IPS-15b (cell line): Measurements from ENCODE around the gene TRUB2.

Source experiments
- H3K27me3 ChIP-seq: one replicate; pipeline ENCODE4 v1.6.1; 2013; ENCODE audit warnings: low read length; ENCODE audit not compliant: control insufficient read depth, insufficient read depth
- H3K36me3 ChIP-seq: one replicate; pipeline ENCODE4 v1.6.1; 2013; ENCODE audit warnings: low read length; ENCODE audit not compliant: control insufficient read depth, insufficient read depth
- H3K4me1 ChIP-seq: one replicate; pipeline ENCODE4 v1.6.1; 2013; ENCODE audit warnings: mild to moderate bottlenecking, low read length; ENCODE audit not compliant: control insufficient read depth, insufficient read depth
- H3K4me3 ChIP-seq: one replicate; pipeline ENCODE4 v1.5.1; 2013; ENCODE audit warnings: low read depth, low read length
- H3K9ac ChIP-seq: one replicate; pipeline ENCODE4 v1.6.1; 2013; ENCODE audit warnings: low read depth, mild to moderate bottlenecking, low read length
- H3K9me3 ChIP-seq: one replicate; pipeline ENCODE4 v1.6.1; 2013; ENCODE audit warnings: mild to moderate bottlenecking, low read length; ENCODE audit not compliant: control insufficient read depth, insufficient read depth

The TRUB2 gene

DNA sequence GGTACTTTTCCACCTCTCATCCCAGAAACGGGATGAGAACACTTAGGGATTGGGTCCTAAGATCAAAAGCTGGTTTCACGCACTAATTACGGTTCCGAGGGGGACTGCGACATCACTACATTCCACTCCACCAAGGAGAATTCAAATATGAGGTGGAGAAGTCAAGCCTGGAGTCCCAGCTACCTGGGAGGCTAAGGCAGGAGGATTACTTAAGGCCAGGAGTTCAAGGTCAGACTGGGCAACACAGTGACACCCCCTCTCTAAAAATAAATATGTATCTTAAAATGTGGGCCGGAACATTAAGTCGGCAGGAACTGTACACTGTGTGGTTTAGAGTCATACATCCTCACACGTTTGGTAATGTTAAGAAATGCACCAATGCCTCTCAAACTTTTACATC, 48.0 kb downstream of the TRUB2 start:
- Histone ChIP-seq H3K36me3 (peaks cover 12% of the 10 kb centered on the region), H3K4me3 (peak overlapping the region; percentile 91)

DNA sequence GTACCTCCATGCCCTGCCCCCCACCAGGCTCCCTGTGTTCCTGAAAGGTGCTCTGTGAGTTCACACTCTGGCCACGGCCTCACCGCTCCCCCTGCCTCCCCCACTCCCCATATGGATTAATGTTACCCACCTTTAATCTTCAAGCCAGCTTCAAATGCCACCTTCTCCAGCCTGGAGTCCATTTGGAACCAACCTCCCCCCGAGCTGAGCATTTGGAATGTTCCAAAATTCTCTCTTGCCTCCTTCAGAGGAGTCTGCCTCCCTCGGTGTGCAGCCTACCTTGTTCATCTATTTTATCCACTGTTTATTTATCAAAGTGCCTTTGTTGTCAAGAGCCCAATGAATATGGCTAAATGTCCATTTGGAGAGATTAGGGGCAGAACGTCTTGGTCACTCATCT, 50.7 kb downstream of the TRUB2 start:
- H3K36me3 ChIP-seq: peaks cover 22% of the 10 kb centered on the region
- no peak overlapping the region for H3K4me3 ChIP-seq
- H3K4me1 ChIP-seq: no peaks in the 10 kb centered on the region
- H3K27me3 ChIP-seq: no peaks in the 10 kb centered on the region
- H3K9ac ChIP-seq: no peak overlapping the region
- no peaks in the 10 kb centered on the region for H3K9me3 ChIP-seq

More for the DNA sequence above, 48.0 kb downstream of the TRUB2 start:
- Histone ChIP-seq H3K4me1 (no peaks in the 10 kb centered on the region), H3K9me3 (no peaks in the 10 kb centered on the region), H3K9ac (no peak overlapping the region), H3K27me3 (no peaks in the 10 kb centered on the region)

DNA sequence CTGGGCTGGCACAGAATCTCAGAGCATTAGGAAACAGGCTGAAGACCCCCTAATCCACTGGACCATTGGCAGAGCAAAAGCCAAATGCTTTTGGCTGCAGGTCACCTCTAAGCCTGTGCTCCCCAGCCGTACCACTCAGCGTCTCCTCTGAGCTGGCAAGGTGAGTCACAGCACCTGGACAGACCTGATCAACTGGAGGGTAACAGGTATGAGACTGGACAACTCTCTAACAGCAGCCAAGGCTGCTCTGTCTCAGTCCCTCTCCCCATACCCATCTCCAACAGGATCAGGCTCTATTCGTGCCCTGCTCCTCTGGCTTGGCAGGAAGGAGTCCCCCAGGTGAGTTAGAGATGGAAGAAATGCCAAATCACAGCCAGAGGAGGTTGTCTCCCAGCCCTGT, 51.1 kb downstream of the TRUB2 start:
- Histone ChIP-seq H3K4me1 (no peaks in the 10 kb centered on the region), H3K4me3 (no peak overlapping the region), H3K9me3 (no peaks in the 10 kb centered on the region), H3K9ac (no peak overlapping the region), H3K27me3 (no peaks in the 10 kb centered on the region), H3K36me3 (peaks cover 23% of the 10 kb centered on the region)

- Histone ChIP-seq H3K4me3 (no peak overlapping the region), H3K9me3 (no peaks in the 10 kb centered on the region), H3K4me1 (no peaks in the 10 kb centered on the region), H3K9ac (no peak overlapping the region), H3K36me3 (peaks cover 20% of the 10 kb centered on the region), H3K27me3 (no peaks in the 10 kb centered on the region)
Measured at GRCh38 chr9:128266868-128267590, 55.2 kb downstream of the TRUB2 start.

- Histone ChIP-seq H3K9ac (no peak overlapping the region), H3K27me3 (no peaks in the 10 kb centered on the region), H3K36me3 (peaks cover 28% of the 10 kb centered on the region), H3K4me3 (no peak overlapping the region), H3K4me1 (no peaks in the 10 kb centered on the region), H3K9me3 (no peaks in the 10 kb centered on the region)
Measured at GRCh38 chr9:128265348-128265847, 56.8 kb downstream of the TRUB2 start.

GRCh38 chr9:128262687-128263086, 59.6 kb downstream of the TRUB2 start:
- peaks cover 44% of the 10 kb centered on the region for H3K36me3 ChIP-seq
- no peak overlapping the region for H3K4me3 ChIP-seq

DNA sequence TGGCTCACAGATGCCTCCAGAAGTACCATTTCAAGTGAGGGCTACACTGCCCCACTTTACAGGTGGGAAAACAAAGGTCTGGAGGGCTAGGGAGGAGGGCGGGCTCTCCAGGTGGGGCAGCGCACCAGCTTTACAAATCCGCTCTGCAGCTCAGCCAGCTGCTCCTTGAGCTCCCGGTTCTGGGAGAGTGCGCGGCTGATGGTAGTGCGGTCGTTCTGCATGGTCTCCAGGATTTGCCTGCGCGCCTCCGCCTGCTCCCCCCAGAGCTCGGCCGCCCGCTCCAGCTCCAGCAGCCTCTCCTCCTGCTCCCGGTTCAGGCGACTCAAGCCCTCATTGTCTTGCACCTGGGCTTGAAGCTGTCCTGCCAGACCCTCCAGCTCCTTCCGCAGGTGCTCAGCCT, 61.9 kb downstream of the TRUB2 start:
- Histone ChIP-seq H3K9ac (no peak overlapping the region), H3K27me3 (no peaks in the 10 kb centered on the region), H3K9me3 (no peaks in the 10 kb centered on the region), H3K4me1 (no peaks in the 10 kb centered on the region), H3K4me3 (no peak overlapping the region), H3K36me3 (peaks cover 47% of the 10 kb centered on the region)

More at GRCh38 chr9:128262687-128263086, 59.6 kb downstream of the TRUB2 start:
- H3K9ac ChIP-seq: no peak overlapping the region
- H3K4me1 ChIP-seq: no peaks in the 10 kb centered on the region
- H3K9me3 ChIP-seq: no peaks in the 10 kb centered on the region
- no peaks in the 10 kb centered on the region for H3K27me3 ChIP-seq

GRCh38 chr9:128259156-128259555, 63.1 kb downstream of the TRUB2 start:
- H3K4me1 ChIP-seq: no peaks in the 10 kb centered on the region
- H3K9ac ChIP-seq: no peak overlapping the region
- H3K27me3 ChIP-seq: no peaks in the 10 kb centered on the region
- H3K36me3 ChIP-seq: peaks cover 47% of the 10 kb centered on the region
- H3K9me3 ChIP-seq: no peaks in the 10 kb centered on the region
- no peak overlapping the region for H3K4me3 ChIP-seq

DNA sequence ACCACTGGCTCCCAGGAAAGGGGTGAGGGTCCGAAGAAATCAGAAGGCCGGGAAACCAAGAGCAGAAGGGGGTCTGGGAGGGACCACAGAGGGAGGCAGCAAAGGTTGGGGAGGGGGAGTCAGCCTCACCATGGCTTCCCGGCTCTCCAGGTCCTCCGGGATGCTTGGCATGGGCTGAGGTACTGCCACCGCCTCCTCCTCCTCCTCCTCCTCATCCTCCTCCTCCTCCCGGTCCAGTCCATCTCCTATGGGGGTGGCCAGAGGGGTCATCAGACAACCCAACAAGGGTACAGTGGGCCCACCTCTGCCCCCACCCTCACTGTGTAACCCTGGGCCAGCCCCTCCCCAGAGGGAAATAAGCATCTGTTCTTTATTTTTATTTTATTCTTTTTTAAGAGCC, 63.9 kb downstream of the TRUB2 start:
- no peaks in the 10 kb centered on the region for H3K4me1 ChIP-seq
- H3K4me3 ChIP-seq: no peak overlapping the region
- H3K36me3 ChIP-seq: peaks cover 50% of the 10 kb centered on the region
- H3K27me3 ChIP-seq: no peaks in the 10 kb centered on the region
- H3K9ac ChIP-seq: no peak overlapping the region
- H3K9me3 ChIP-seq: no peaks in the 10 kb centered on the region

DNA sequence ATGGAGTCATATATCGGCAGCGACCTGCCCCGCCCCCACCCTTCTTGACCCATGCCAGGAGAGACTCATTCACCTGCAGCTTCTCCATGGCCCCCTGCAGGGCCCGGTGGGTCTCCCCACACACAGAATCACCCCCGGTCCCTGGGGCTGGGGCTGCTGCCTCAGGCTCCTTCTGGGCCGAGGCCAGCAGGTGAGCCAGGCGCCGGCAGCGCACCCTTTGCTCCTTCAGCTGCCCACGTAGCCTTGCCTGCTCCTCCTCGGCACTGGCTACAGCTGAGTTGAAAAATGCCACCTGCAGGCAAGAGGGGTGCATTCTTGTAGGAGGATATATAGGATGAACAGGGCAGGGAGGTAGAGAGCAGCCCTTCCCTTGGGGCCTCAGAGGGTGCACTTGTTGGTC, 64.3 kb downstream of the TRUB2 start:
- Histone ChIP-seq H3K4me3 (no peak overlapping the region), H3K27me3 (no peaks in the 10 kb centered on the region), H3K9ac (no peak overlapping the region), H3K9me3 (no peaks in the 10 kb centered on the region), H3K36me3 (peaks cover 52% of the 10 kb centered on the region), H3K4me1 (no peaks in the 10 kb centered on the region)

GRCh38 chr9:128257086-128257825, 65.0 kb downstream of the TRUB2 start:
- Histone ChIP-seq H3K9ac (no peak overlapping the region), H3K4me1 (no peaks in the 10 kb centered on the region), H3K36me3 (peaks cover 49% of the 10 kb centered on the region), H3K4me3 (no peak overlapping the region), H3K27me3 (no peaks in the 10 kb centered on the region), H3K9me3 (no peaks in the 10 kb centered on the region)
